Measurements from ENCODE around the gene VIM.

Gene VIM

GRCh38 chr10:17228091-17229015 is at the start of gene VIM:
TSS of gene VIM (plus strand) at chr10:17228241. CDS start at chr10:17229423, 1,182 bp downstream.
- DNase-seq = peak; percentile 94

- DNase-seq = no peak
These were observed 49.0 kb upstream of the VIM start for GRCh38 chr10:17179002-17179401.

GRCh38 chr10:17181110-17181509 is 46.9 kb upstream of the VIM start:
- no peak for DNase-seq

GRCh38 chr10:17181751-17182150 is 46.3 kb upstream of the VIM start:
- DNase-seq = no peak

- no peak for DNase-seq
These were observed 44.9 kb upstream of the VIM start for GRCh38 chr10:17183110-17183509.

GRCh38 chr10:17185873-17186272 is 42.2 kb upstream of the VIM start:
- DNase-seq = no peak

- DNase-seq = no peak
These were observed 39.3 kb upstream of the VIM start for GRCh38 chr10:17188644-17189172.

GRCh38 chr10:17190602-17191001 is 37.4 kb upstream of the VIM start:
- no peak for DNase-seq

GRCh38 chr10:17195083-17195482 is 33.0 kb upstream of the VIM start:
- DNase-seq = no peak

GRCh38 chr10:17196045-17196444 is 32.0 kb upstream of the VIM start:
- DNase-seq = no peak

GRCh38 chr10:17196573-17196972 is 31.5 kb upstream of the VIM start:
- no peak for DNase-seq

GRCh38 chr10:17199351-17199804 is 28.7 kb upstream of the VIM start:
- no peak for DNase-seq

GRCh38 chr10:17200001-17200911 is 27.8 kb upstream of the VIM start:
- no peak for DNase-seq

GRCh38 chr10:17200912-17201793 is 26.9 kb upstream of the VIM start, which contains the start of gene TRDMT1:
TSS of gene TRDMT1 (minus strand) at chr10:17201672. CDS start at chr10:17201634, 38 bp downstream.
- DNase-seq = peak; percentile 94

GRCh38 chr10:17201794-17202116 is 26.3 kb upstream of the VIM start:
- DNase-seq = no peak

- DNase-seq = no peak
These were observed 25.5 kb upstream of the VIM start for GRCh38 chr10:17202506-17202905.

GRCh38 chr10:17202999-17203398 is 25.0 kb upstream of the VIM start:
- no peak for DNase-seq

- DNase-seq = no peak
These were observed 24.6 kb upstream of the VIM start for GRCh38 chr10:17203416-17203815.

GRCh38 chr10:17206210-17206709 is 21.8 kb upstream of the VIM start:
- no peak for DNase-seq

GRCh38 chr10:17208476-17208875 is 19.6 kb upstream of the VIM start:
- no peak for DNase-seq

- no peak for DNase-seq
These were observed 18.7 kb upstream of the VIM start for GRCh38 chr10:17209302-17209701.

- no peak for DNase-seq
These were observed 18.2 kb upstream of the VIM start for GRCh38 chr10:17209881-17210280.
